COR-L47 (cell line): Measurements from ENCODE around the gene TP53BP1.
"Not testable (repeated sequence)": the region's sequence is repeated elsewhere in the genome, so short reads cannot be mapped to it uniquely, and the experiment has no call there.

ENCODE experiments used
- DNase-seq: peaks from one replicate; lab custom pipeline; 2025; lab: John Stamatoyannopoulos, UW

Gene TP53BP1

GRCh38 chr15:43492673-43493601, at the start of gene TP53BP1:
Gene TP53BP1, minus strand, starts transcription at chr15:43493156. Its CDS starts 113 bp downstream, at chr15:43493043.
- peak; percentile 92 for DNase-seq

- DNase-seq = no peak
Observed at GRCh38 chr15:43541785-43542184, 48.8 kb upstream of the TP53BP1 start.

GRCh38 chr15:43538091-43538490, 45.1 kb upstream of the TP53BP1 start:
- DNase-seq = no peak

GRCh38 chr15:43534897-43535296, 41.9 kb upstream of the TP53BP1 start:
- no peak for DNase-seq

- not testable (repeated sequence) for DNase-seq
Observed at GRCh38 chr15:43532826-43533225, 39.9 kb upstream of the TP53BP1 start.

GRCh38 chr15:43531018-43531670, 38.2 kb upstream of the TP53BP1 start:
- no peak for DNase-seq

- no peak for DNase-seq
Observed at GRCh38 chr15:43529587-43530345, 36.8 kb upstream of the TP53BP1 start.

- no peak for DNase-seq
Observed at GRCh38 chr15:43529141-43529540, 36.2 kb upstream of the TP53BP1 start.

GRCh38 chr15:43528542-43529007, 35.6 kb upstream of the TP53BP1 start:
- DNase-seq = no peak

- no peak for DNase-seq
Observed at GRCh38 chr15:43527802-43528541, 35.0 kb upstream of the TP53BP1 start.

GRCh38 chr15:43527016-43527801, 34.3 kb upstream of the TP53BP1 start:
- no peak for DNase-seq

GRCh38 chr15:43526261-43526930, 33.4 kb upstream of the TP53BP1 start:
- DNase-seq = no peak

- DNase-seq = no peak
Observed at GRCh38 chr15:43525131-43525530, 32.2 kb upstream of the TP53BP1 start.

- no peak for DNase-seq
Observed at GRCh38 chr15:43524254-43524845, 31.4 kb upstream of the TP53BP1 start.

GRCh38 chr15:43523646-43524045, 30.7 kb upstream of the TP53BP1 start:
- DNase-seq = no peak

GRCh38 chr15:43522247-43522646, 29.3 kb upstream of the TP53BP1 start:
- no peak for DNase-seq

GRCh38 chr15:43521419-43521818, 28.5 kb upstream of the TP53BP1 start:
- DNase-seq = no peak

- no peak for DNase-seq
Observed at GRCh38 chr15:43520138-43520537, 27.2 kb upstream of the TP53BP1 start.

- DNase-seq = no peak
Observed at GRCh38 chr15:43519196-43519595, 26.2 kb upstream of the TP53BP1 start.
